HEK293 (cell line): ENCODE measurements around the gene AEBP1.

Experiments used
- GFI1B ChIP-seq: fragments of 450-650 bp; formaldehyde crosslinking; IDR thresholded peaks from 2 replicates; pipeline ENCODE4 v1.5.1; 2016; ENCODE audit warnings: missing biosample characterization, missing genetic modification characterization
- GLI4 ChIP-seq: fragments of 450-650 bp; formaldehyde crosslinking; IDR thresholded peaks from 2 replicates; pipeline ENCODE4 v1.5.1; 2016; ENCODE audit warnings: missing biosample characterization, missing genetic modification characterization
- IKZF3 ChIP-seq: fragments of 450-650 bp; IDR thresholded peaks from 2 replicates; pipeline ENCODE4 v1.5.0; 2018; ENCODE audit warnings: missing biosample characterization, mild to moderate bottlenecking, missing genetic modification characterization, moderate library complexity
- INSM2 ChIP-seq: fragments of 450-650 bp; formaldehyde crosslinking; IDR thresholded peaks from 2 replicates; pipeline ENCODE4 v1.5.1; 2016; ENCODE audit warnings: missing biosample characterization, missing genetic modification characterization
- KLF1 ChIP-seq: fragments of 450-650 bp; formaldehyde crosslinking; IDR thresholded peaks from 2 replicates; pipeline ENCODE4 v1.5.1; 2016; ENCODE audit warnings: missing biosample characterization, missing genetic modification characterization
- KLF8 ChIP-seq: fragments of 450-650 bp; formaldehyde crosslinking; IDR thresholded peaks from 2 replicates; pipeline ENCODE4 v1.5.1; 2016; ENCODE audit warnings: missing biosample characterization, missing genetic modification characterization
- KLF9 ChIP-seq: fragments of 450-650 bp; formaldehyde crosslinking; IDR thresholded peaks from 2 replicates; pipeline ENCODE4 v1.5.1; 2016; ENCODE audit warnings: missing biosample characterization, missing genetic modification characterization, low read depth
- PRDM1 ChIP-seq: fragments of 450-650 bp; formaldehyde crosslinking; IDR thresholded peaks from 2 replicates; pipeline ENCODE4; 2016; ENCODE audit warnings: missing biosample characterization, missing genetic modification characterization
- SP2 ChIP-seq: fragments of 450-650 bp; formaldehyde crosslinking; IDR thresholded peaks from 2 replicates; pipeline ENCODE4 v1.5.1; 2016; ENCODE audit warnings: missing biosample characterization, missing genetic modification characterization
- SP7 ChIP-seq: fragments of 450-650 bp; formaldehyde crosslinking; IDR thresholded peaks from 2 replicates; pipeline ENCODE4 v1.5.1; 2016; ENCODE audit warnings: missing biosample characterization, missing genetic modification characterization
- ZBTB1 ChIP-seq: fragments of 450-650 bp; formaldehyde crosslinking; IDR thresholded peaks from 2 replicates; pipeline ENCODE4 v1.5.1; 2016; ENCODE audit warnings: missing biosample characterization, missing genetic modification characterization
- ZBTB26 ChIP-seq: fragments of 450-650 bp; formaldehyde crosslinking; optimal IDR thresholded peaks from 2 replicates; pipeline ENCODE3; 2016; ENCODE audit warnings: missing biosample characterization, mild to moderate bottlenecking, missing genetic modification characterization
- ZFP3 ChIP-seq: fragments of 450-650 bp; formaldehyde crosslinking; IDR thresholded peaks from 2 replicates; pipeline ENCODE4 v1.5.1; 2016; ENCODE audit warnings: low read depth, missing biosample characterization, missing genetic modification characterization
- ZFP69B ChIP-seq: fragments of 450-650 bp; formaldehyde crosslinking; IDR thresholded peaks from 2 replicates; pipeline ENCODE4 v1.5.1; 2016; ENCODE audit warnings: missing biosample characterization, missing genetic modification characterization
- ZNF133 ChIP-seq: fragments of 450-650 bp; formaldehyde crosslinking; IDR thresholded peaks from 2 replicates; pipeline ENCODE4 v1.5.1; 2016; ENCODE audit warnings: missing biosample characterization, missing genetic modification characterization
- ZNF174 ChIP-seq: fragments of 450-650 bp; formaldehyde crosslinking; IDR thresholded peaks from 2 replicates; pipeline ENCODE4 v1.5.0; 2017; ENCODE audit warnings: missing biosample characterization, mild to moderate bottlenecking, missing genetic modification characterization
- ZNF202 ChIP-seq: fragments of 450-650 bp; formaldehyde crosslinking; IDR thresholded peaks from 2 replicates; pipeline ENCODE4 v1.5.1; 2016; ENCODE audit warnings: missing biosample characterization, missing genetic modification characterization, borderline replicate concordance
- ZNF211 ChIP-seq: fragments of 450-650 bp; formaldehyde crosslinking; IDR thresholded peaks from 2 replicates; pipeline ENCODE4 v1.5.1; 2016; ENCODE audit warnings: low read depth, missing biosample characterization, missing genetic modification characterization
- ZNF223 ChIP-seq: fragments of 450-650 bp; formaldehyde crosslinking; IDR thresholded peaks from 2 replicates; pipeline ENCODE4 v1.5.1; 2016; ENCODE audit warnings: missing biosample characterization, missing genetic modification characterization
- ZNF23 ChIP-seq: fragments of 450-650 bp; formaldehyde crosslinking; IDR thresholded peaks from 2 replicates; pipeline ENCODE4 v1.5.1; 2016; ENCODE audit warnings: missing biosample characterization, missing genetic modification characterization, borderline replicate concordance
- ZNF266 ChIP-seq: fragments of 450-650 bp; formaldehyde crosslinking; IDR thresholded peaks from 2 replicates; pipeline ENCODE4 v1.5.1; 2016; ENCODE audit warnings: missing biosample characterization, missing genetic modification characterization, low read depth
- ZNF311 ChIP-seq: fragments of 450-650 bp; formaldehyde crosslinking; IDR thresholded peaks from 2 replicates; pipeline ENCODE4 v1.5.1; 2017; ENCODE audit warnings: missing biosample characterization, missing genetic modification characterization, borderline replicate concordance
- ZNF37A ChIP-seq: fragments of 450-650 bp; IDR thresholded peaks from 2 replicates; pipeline ENCODE4 v1.5.1; 2018; ENCODE audit warnings: missing biosample characterization, missing genetic modification characterization
- ZNF391 ChIP-seq: fragments of 450-650 bp; formaldehyde crosslinking; IDR thresholded peaks from 2 replicates; pipeline ENCODE4 v1.5.1; 2016; ENCODE audit warnings: low read depth, missing biosample characterization, missing genetic modification characterization, borderline replicate concordance
- ZNF529 ChIP-seq: fragments of 450-650 bp; formaldehyde crosslinking; IDR thresholded peaks from 2 replicates; pipeline ENCODE4 v1.5.1; 2017; ENCODE audit warnings: missing genetic modification characterization, missing biosample characterization; ENCODE audit not compliant: insufficient replicate concordance
- ZNF621 ChIP-seq: fragments of 450-650 bp; formaldehyde crosslinking; IDR thresholded peaks from 2 replicates; pipeline ENCODE4 v1.5.1; 2017; ENCODE audit warnings: missing biosample characterization, missing genetic modification characterization
- ZNF629 ChIP-seq: fragments of 450-650 bp; formaldehyde crosslinking; IDR thresholded peaks from 2 replicates; pipeline ENCODE4 v1.5.1; 2017; ENCODE audit warnings: missing biosample characterization, missing genetic modification characterization
- ZNF658 ChIP-seq: fragments of 450-650 bp; formaldehyde crosslinking; IDR thresholded peaks from 2 replicates; pipeline ENCODE4; 2016; ENCODE audit warnings: missing biosample characterization, missing genetic modification characterization
- ZNF677 ChIP-seq: fragments of 450-650 bp; IDR thresholded peaks from 2 replicates; pipeline ENCODE4 v1.5.0; 2018; ENCODE audit warnings: missing biosample characterization, mild to moderate bottlenecking, missing genetic modification characterization, moderate library complexity
- ZNF76 ChIP-seq: fragments of 450-650 bp; formaldehyde crosslinking; IDR thresholded peaks from 2 replicates; pipeline ENCODE4; 2016; ENCODE audit warnings: low read depth, missing biosample characterization, missing genetic modification characterization, borderline replicate concordance
- ZNF792 ChIP-seq: fragments of 450-650 bp; formaldehyde crosslinking; IDR thresholded peaks from 2 replicates; pipeline ENCODE4 v1.5.1; 2016; ENCODE audit warnings: missing biosample characterization, missing genetic modification characterization
- ZNF843 ChIP-seq: fragments of 450-650 bp; formaldehyde crosslinking; IDR thresholded peaks from 2 replicates; pipeline ENCODE4 v1.5.1; 2016; ENCODE audit warnings: missing biosample characterization, missing genetic modification characterization
- ZSCAN5A ChIP-seq: fragments of 450-650 bp; formaldehyde crosslinking; IDR thresholded peaks from 2 replicates; pipeline ENCODE4 v1.5.1; 2016; ENCODE audit warnings: missing biosample characterization, missing genetic modification characterization
- TF ChIP-seq, protein P1 (sequence below): fragments of 450-650 bp; formaldehyde crosslinking; IDR thresholded peaks from 2 replicates; pipeline ENCODE4 v1.5.1; 2016; ENCODE audit warnings: missing biosample characterization, missing genetic modification characterization

Gene AEBP1

GRCh38 chr7:44123190-44124003 is 19.3 kb downstream of the AEBP1 start, which contains the start of gene POLD2 (continued):
- peak; percentile 35; the same call in 1 of the 2 replicates for TF ChIP-seq INSM2
- TF ChIP-seq ZNF311 (tag by site-specific recombination): no peak
- no peak for TF ChIP-seq ZNF202 (tag by site-specific recombination)
- no peak for TF ChIP-seq ZNF677 (tag by site-specific recombination)
- peak; percentile 99 for TF ChIP-seq ZBTB26 (tag by site-specific recombination)
- TF ChIP-seq ZNF792 (tag by site-specific recombination): no peak
- no peak for TF ChIP-seq ZNF529 (tag by site-specific recombination)
- TF ChIP-seq KLF8: peak; percentile 92
- no peak for TF ChIP-seq ZNF23 (tag by site-specific recombination)
- peak; percentile 45; the same call in 1 of the 2 replicates for TF ChIP-seq ZSCAN5A
- peak; percentile 25; the same call in 1 of the 2 replicates for TF ChIP-seq ZNF223 (tag by site-specific recombination)
- TF ChIP-seq GLI4 (tag by site-specific recombination): peak; percentile 65; the same call in 1 of the 2 replicates
- no peak for TF ChIP-seq ZNF211 (tag by site-specific recombination)
- 0 out of 2 replicates have a peak, but pooled peaks have one; percentile 20 for TF ChIP-seq IKZF3
- TF ChIP-seq ZNF76 (tag by site-specific recombination): peak; percentile 90
- TF ChIP-seq ZNF266 (tag by site-specific recombination): no peak
- TF ChIP-seq, protein P1, sequence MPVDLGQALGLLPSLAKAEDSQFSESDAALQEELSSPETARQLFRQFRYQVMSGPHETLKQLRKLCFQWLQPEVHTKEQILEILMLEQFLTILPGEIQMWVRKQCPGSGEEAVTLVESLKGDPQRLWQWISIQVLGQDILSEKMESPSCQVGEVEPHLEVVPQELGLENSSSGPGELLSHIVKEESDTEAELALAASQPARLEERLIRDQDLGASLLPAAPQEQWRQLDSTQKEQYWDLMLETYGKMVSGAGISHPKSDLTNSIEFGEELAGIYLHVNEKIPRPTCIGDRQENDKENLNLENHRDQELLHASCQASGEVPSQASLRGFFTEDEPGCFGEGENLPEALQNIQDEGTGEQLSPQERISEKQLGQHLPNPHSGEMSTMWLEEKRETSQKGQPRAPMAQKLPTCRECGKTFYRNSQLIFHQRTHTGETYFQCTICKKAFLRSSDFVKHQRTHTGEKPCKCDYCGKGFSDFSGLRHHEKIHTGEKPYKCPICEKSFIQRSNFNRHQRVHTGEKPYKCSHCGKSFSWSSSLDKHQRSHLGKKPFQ (tag by site-specific recombination): no peak
- no peak for TF ChIP-seq ZNF621 (tag by site-specific recombination)
- no peak for TF ChIP-seq ZNF658 (tag by site-specific recombination)
- TF ChIP-seq ZFP3 (tag by site-specific recombination): no peak
- TF ChIP-seq KLF9 (tag by site-specific recombination): peak; percentile 94
- TF ChIP-seq ZNF843 (tag by site-specific recombination): peak; percentile 38
- no peak for TF ChIP-seq ZNF174 (tag by site-specific recombination)
- TF ChIP-seq ZNF629 (tag by site-specific recombination): no peak
- 0 out of 2 replicates have a peak, but pooled peaks have one; percentile 19 for TF ChIP-seq GFI1B (tag by site-specific recombination)
- no peak for TF ChIP-seq ZNF133 (tag by site-specific recombination)
- TF ChIP-seq SP7 (tag by site-specific recombination): peak; percentile 73
- TF ChIP-seq ZFP69B: peak; percentile 92
- no peak for TF ChIP-seq PRDM1 (tag by site-specific recombination)
- no peak for TF ChIP-seq ZNF37A (tag by site-specific recombination)
- no peak for TF ChIP-seq ZNF391 (tag by site-specific recombination)
- peak; percentile 95 for TF ChIP-seq KLF1 (tag by site-specific recombination)
- peak; percentile 100 for TF ChIP-seq SP2 (tag by site-specific recombination)
- TF ChIP-seq ZBTB1 (tag by site-specific recombination): 0 out of 2 replicates have a peak, but pooled peaks have one; percentile 80
